ENCODE results near the gene FCER2.

DNA sequence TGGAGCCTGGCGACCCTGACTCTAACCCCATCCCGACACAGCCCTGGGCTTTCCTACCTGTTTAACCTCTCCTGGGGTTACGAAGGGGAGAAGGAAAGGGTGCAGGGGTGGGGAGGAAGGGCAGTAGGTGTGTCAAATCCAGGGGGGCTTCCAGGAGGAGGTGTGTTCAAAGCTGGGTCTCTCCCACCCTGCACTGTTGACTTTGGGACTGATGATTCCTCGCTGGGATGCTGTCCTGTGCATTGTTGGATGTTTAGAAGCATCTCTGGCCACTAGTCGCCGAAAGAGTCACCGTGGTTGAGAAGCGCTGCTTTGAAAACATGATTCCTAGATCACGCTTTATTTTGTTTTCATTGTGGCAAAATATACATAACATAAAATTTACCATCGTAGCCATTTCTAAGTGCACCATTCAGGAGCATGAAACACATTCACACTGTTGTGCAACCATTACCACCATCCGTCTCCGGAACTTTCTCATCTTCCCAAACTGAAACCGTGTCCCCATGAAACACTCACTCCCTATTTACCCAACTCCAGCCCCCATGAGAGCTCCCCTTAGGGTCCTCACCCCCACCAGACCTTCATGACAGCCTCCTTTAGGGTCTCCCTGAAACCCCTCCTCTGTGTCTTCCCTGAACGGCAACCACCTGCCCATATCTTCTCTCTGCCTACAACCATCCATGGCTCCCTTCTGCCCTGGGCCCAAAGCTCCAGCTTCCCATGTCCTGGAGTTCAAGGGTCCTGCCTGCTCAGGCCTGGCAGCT, 4.4 kb upstream of the FCER2 start:
- TF ChIP-seq CTCF (IDR thresholded peaks at IDR 0.05): no peak
- no peak for TF ChIP-seq POLR2A (IDR thresholded peaks at IDR 0.05)
- no peak for TF ChIP-seq EP300 (IDR thresholded peaks at IDR 0.05)
